HUES6 (cell line): Measurements from ENCODE around the gene CALM1.

Experiments used
- H3K27ac ChIP-seq: 2 replicates; pipeline ENCODE4 v1.7.0; 2013; ENCODE audit warnings: low read depth, mild to moderate bottlenecking, low read length, inconsistent platforms
- H3K27me3 ChIP-seq: 2 replicates; pipeline ENCODE4 v1.6.1; 2013; ENCODE audit warnings: low read length; ENCODE audit not compliant: control insufficient read depth, insufficient read depth
- H3K36me3 ChIP-seq: 2 replicates; pipeline ENCODE4 v1.6.1; 2013; ENCODE audit warnings: low read length; ENCODE audit not compliant: control insufficient read depth, insufficient read depth
- H3K4me1 ChIP-seq: 2 replicates; pipeline ENCODE4 v1.6.1; 2013; ENCODE audit warnings: low read length; ENCODE audit not compliant: control insufficient read depth, insufficient read depth
- H3K4me3 ChIP-seq: 2 replicates; pipeline ENCODE4 v1.5.1; 2013; ENCODE audit warnings: low read depth, low read length
- H3K9ac ChIP-seq: one replicate; pipeline ENCODE4 v1.6.1; 2013; ENCODE audit warnings: mild to moderate bottlenecking, low read length
- H3K9me3 ChIP-seq: 2 replicates; pipeline ENCODE4 v1.6.1; 2013; ENCODE audit warnings: low read depth, low read length; ENCODE audit not compliant: control insufficient read depth, insufficient read depth

CALM1 gene

DNA sequence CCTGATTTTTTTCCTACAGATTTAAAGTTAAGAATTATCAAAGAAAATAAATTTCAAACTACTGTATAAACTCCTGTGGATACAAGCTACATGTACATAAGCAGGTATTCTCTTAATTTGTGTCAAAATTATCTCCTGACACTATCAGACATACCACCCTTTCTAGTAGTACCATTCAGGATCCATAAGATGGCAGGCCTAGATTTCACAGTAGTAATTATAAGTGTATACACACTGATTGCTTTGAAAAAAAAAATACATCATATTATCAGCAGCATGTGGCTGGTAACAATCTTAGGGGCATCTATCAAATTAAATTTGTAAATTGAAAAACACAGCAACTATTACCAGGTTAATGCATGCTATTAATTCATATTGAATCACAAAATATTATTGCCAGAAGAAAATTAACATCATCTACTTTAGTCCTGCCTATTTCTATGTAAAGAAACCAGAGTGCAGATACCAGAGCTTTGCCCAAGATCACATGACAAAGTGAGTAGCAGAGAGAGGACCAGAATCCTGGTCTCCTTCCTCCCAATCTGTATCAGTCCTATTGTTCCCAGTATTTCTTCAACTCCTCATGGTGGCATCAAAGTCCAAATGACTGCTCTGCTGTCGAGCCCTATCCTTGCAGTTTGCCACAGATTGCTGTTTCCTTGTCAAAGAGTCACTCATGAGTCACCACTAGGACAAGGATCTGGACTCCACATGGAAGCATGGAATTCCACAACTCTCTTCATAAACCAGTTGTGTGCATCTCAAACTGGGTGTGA, 27.7 kb upstream of the CALM1 start:
- no peaks in the 10 kb centered on the region for H3K36me3 ChIP-seq
- no peaks in the 10 kb centered on the region for H3K9me3 ChIP-seq
- H3K27me3 ChIP-seq = no peaks in the 10 kb centered on the region
- H3K4me1 ChIP-seq = no peaks in the 10 kb centered on the region
- H3K4me3 ChIP-seq = no peak overlapping the region
- H3K27ac ChIP-seq = no peak overlapping the region
- H3K9ac ChIP-seq = no peak overlapping the region

DNA sequence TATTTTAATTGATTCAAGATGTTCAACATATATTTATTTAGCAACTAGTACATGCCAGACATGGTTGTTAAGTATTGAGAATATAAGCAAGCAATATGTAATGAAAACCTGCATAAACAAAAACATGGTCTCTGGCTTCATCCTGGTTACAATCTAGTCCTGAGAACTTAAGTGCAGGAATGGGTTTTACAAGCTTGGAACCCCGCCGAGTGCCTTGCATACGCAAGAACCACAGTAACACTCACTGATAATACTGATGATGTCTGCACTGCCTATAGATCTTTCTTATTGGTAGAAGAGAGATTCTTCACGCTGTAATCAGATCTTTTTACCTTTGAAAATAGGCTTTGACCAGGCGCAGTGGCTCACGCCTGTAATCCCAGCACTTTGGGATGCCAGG, 22.9 kb upstream of the CALM1 start:
- H3K4me1 ChIP-seq = no peaks in the 10 kb centered on the region
- no peak overlapping the region for H3K4me3 ChIP-seq
- no peak overlapping the region for H3K9ac ChIP-seq
- H3K36me3 ChIP-seq = no peaks in the 10 kb centered on the region
- H3K27me3 ChIP-seq = no peaks in the 10 kb centered on the region
- no peaks in the 10 kb centered on the region for H3K9me3 ChIP-seq
- no peak overlapping the region for H3K27ac ChIP-seq

DNA sequence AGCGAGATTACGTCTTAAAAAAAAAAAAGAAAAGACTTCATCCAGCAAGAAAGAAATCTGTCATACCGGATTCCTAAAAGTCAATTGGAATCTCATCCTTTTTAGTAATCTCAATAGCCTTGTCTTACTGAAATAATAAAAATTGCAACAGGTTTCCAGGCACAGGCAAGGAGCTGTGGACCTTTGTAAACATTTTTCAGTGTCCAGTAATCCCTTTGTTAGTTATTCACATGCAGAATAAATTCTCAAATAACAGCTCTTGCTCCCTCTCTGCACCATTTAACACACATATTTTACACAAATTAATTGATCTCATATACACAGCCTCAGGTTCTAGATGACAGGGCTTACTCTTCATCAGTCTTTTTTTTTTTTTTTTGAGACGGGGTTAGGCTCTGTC, 22.0 kb upstream of the CALM1 start:
- H3K36me3 ChIP-seq = no peaks in the 10 kb centered on the region
- H3K4me1 ChIP-seq = no peaks in the 10 kb centered on the region
- no peak overlapping the region for H3K27ac ChIP-seq
- H3K9me3 ChIP-seq = no peaks in the 10 kb centered on the region
- no peak overlapping the region for H3K4me3 ChIP-seq
- no peak overlapping the region for H3K9ac ChIP-seq
- no peaks in the 10 kb centered on the region for H3K27me3 ChIP-seq

DNA sequence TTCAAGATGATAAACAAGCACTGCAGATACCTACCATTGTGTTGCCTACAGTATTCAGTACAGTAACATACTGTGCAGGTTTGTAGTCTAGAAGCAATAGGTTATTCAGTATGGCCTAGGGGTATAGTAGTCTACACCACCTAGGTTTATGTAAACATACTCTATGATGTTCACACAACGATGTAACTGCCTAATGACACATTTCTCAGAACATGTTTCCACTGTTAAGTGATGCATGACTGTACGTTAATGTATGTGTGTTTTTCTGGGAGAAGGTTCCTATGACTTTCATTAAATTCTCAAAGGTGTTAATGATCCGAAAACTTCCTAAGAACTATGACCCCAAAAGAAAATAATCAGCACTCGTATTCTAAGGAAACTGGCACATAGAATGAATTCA, 20.9 kb upstream of the CALM1 start:
- H3K27me3 ChIP-seq = no peaks in the 10 kb centered on the region
- no peaks in the 10 kb centered on the region for H3K9me3 ChIP-seq
- H3K27ac ChIP-seq = no peak overlapping the region
- no peaks in the 10 kb centered on the region for H3K4me1 ChIP-seq
- H3K9ac ChIP-seq = no peak overlapping the region
- H3K36me3 ChIP-seq = no peaks in the 10 kb centered on the region
- H3K4me3 ChIP-seq = no peak overlapping the region

DNA sequence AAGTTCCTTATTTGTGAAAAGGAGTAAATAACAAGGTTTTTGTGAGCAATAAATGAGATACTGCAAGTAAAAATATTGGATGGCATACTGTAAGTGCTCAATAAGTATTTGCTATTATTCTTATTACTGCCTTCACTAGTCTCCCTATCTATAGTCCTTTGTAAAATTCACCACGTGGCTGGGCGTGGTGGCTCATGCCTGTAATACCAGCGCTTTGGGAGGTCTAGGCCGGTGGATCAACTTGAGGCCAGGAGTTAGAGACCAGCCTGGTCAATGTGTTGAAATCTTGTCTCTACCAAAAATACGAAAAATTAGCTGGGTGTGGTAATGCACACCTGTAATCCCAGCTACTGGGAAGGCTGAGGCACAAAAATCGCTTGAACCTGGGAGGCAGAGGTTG, 18.6 kb upstream of the CALM1 start:
- Histone ChIP-seq H3K4me1 (peaks cover 12% of the 10 kb centered on the region), H3K36me3 (no peaks in the 10 kb centered on the region), H3K9ac (no peak overlapping the region), H3K27ac (no peak overlapping the region), H3K4me3 (no peak overlapping the region), H3K9me3 (no peaks in the 10 kb centered on the region), H3K27me3 (no peaks in the 10 kb centered on the region)

DNA sequence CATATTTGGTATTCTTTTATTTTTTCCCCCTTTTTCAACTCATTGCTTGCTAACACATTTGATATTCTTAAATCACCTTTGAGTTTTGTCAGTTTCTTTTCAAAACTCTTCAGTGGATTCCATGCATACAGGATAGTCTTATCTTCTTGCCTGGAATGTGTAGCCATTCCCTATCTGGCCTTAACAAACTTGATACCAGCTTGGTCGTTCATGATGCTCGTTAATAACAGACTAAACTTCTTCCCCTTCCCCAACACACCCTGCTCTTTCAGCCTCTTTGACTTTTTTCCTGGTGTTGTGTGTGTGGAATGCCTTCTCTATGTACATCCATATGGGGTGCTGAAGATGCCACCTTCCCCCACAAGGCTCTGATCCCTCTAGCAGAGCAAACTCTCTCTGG, 17.7 kb upstream of the CALM1 start:
- H3K36me3 ChIP-seq = no peaks in the 10 kb centered on the region
- no peak overlapping the region for H3K4me3 ChIP-seq
- H3K4me1 ChIP-seq = peaks cover 13% of the 10 kb centered on the region
- H3K27me3 ChIP-seq = no peaks in the 10 kb centered on the region
- no peak overlapping the region for H3K27ac ChIP-seq
- H3K9me3 ChIP-seq = no peaks in the 10 kb centered on the region
- no peak overlapping the region for H3K9ac ChIP-seq

DNA sequence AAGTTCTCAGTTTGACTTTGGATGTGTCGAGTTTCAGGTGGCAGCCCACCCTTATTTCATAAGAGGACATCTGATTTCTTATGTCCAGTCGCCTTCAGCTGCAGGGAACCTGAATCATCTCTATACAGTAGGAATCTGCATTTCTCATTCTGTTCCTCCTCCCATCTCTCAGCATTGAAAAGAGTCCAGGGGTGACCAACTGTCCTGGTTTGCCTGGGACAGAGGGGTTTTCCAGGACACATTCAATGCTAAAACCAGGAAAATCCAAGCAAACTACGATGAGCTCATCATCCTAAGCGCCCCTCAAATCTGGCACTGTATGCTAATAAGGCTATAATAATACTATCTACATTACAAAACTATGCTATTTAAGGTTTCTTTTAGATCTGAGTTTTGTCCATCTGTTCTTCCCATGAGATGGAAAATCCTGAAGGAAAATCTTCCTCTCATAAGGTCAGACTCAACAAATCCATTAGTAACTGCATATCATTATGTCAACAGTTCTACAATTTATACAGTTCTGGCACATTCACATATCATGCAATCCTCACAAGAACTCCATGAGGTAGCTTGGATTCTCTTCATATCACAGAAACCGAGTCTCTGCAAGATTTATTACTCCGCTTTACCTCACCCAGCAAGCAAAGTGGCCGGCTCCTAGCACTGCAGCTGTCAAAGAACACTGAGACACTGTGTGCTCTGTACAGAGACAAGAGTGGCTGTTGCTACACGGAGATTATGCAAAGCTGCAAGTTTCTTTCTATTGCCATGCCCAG, 15.6 kb upstream of the CALM1 start:
- Histone ChIP-seq H3K9ac (no peak overlapping the region), H3K27me3 (peaks cover 6% of the 10 kb centered on the region; the same call in 1 of the 2 replicates), H3K27ac (no peak overlapping the region), H3K4me1 (peaks cover 21% of the 10 kb centered on the region), H3K9me3 (no peaks in the 10 kb centered on the region), H3K4me3 (no peak overlapping the region), H3K36me3 (no peaks in the 10 kb centered on the region)

DNA sequence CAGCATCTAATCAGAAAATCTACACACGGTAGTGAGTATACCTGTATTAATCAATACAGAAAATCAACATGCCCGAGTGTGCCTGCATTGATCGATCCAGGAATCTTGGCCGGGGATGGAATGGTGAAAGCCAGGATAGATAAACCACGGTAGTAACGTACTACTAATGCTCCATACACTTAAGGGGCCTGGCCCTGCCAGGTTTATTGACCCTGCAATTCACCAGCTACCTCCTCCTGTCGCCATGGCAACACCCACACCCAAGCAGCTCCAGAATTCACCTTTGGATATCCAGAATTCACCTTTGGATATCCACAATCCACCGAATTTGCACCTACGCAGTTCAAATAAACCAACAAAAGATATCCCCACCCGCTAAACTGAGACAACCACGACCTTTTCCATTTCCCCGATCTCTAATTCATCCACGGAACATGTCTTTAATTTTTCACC, 14.8 kb upstream of the CALM1 start:
- Histone ChIP-seq H3K27me3 (peaks cover 6% of the 10 kb centered on the region; the same call in 1 of the 2 replicates), H3K36me3 (no peaks in the 10 kb centered on the region), H3K9ac (peak overlapping the region; percentile 88), H3K9me3 (no peaks in the 10 kb centered on the region), H3K4me1 (peaks cover 21% of the 10 kb centered on the region), H3K4me3 (peak overlapping the region; percentile 84), H3K27ac (no peak overlapping the region)

DNA sequence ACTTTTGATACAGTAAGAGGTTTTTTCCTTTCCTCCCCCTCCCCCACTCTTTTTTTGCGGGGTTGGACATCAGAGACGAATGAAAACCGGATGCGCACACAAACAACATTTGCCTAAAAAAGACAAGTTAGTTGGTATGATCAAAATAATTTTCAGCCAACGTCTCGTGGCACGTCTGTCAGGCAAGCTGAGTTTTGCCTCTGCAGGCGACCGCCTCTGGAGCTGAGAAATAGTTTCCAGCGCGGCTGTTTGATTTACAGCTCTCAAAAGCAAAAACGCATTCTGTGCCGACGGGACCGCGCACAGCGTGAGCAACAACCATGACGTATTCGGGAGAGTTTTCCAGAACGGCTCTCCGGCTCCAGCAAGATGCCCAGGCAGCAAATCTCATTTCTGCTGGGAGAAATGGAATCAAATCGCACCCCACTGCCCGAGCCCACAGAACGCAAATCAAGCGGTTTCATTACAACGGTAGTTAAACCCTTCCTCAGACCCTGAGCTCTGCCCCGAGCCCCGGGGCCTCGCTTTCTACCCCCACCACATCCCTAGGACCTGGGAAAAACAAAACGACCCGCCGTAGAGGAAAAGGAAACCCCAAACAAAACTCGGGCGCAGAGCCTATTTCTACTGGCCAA, 14.2 kb upstream of the CALM1 start:
- peak overlapping the region; percentile 88 for H3K9ac ChIP-seq
- H3K4me3 ChIP-seq = peak overlapping the region; percentile 84
- H3K4me1 ChIP-seq = peaks cover 21% of the 10 kb centered on the region
- H3K27me3 ChIP-seq = peaks cover 6% of the 10 kb centered on the region; the same call in 1 of the 2 replicates
- no peaks in the 10 kb centered on the region for H3K36me3 ChIP-seq
- H3K9me3 ChIP-seq = no peaks in the 10 kb centered on the region
- H3K27ac ChIP-seq = peak overlapping the region; percentile 86

DNA sequence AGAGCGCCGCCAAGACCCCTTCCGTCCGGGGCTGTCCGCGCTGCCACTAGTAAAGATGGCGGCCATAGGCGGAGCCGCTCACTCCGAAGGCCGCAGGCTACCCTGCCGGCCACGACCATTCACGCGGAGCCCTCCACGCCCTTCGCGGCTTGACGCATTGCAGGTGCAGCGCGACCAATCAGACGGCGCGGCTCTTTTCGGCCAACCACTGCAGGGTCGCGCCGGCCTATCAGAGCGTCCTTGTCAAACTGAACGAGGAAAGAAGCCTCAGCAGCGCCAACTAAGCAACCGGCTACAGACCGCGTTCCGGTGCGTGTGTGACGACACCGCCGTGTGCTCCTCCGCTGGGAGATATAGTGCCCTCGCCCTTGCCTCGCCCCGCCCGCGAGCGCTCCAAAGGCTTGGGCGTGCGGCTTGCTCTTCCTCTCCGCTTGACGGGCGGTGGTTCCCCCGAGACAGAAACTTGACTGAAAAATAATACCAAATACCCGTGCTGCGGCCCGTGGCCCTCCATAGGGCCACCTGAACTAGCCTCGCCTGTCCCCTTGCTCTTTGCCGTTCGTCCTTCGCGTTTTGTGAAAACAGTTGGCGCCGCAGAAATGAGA, 13.6 kb upstream of the CALM1 start:
- Histone ChIP-seq H3K36me3 (no peaks in the 10 kb centered on the region), H3K4me3 (peak overlapping the region; percentile 84), H3K27me3 (peaks cover 6% of the 10 kb centered on the region; the same call in 1 of the 2 replicates)

More for the DNA sequence above, 13.6 kb upstream of the CALM1 start:
- H3K27ac ChIP-seq = peak overlapping the region; percentile 86
- peak overlapping the region; percentile 88 for H3K9ac ChIP-seq
- no peaks in the 10 kb centered on the region for H3K9me3 ChIP-seq
- H3K4me1 ChIP-seq = peaks cover 22% of the 10 kb centered on the region
